CD14-positive monocyte (primary cell): ENCODE measurements around the gene HAGHL. TPM values are rescaled to one million over a fixed set of nuclear protein-coding genes. Genes with fewer than 3 reads are reported as not detected.

Source experiments
- DNase-seq, 3 donors: peaks; one replicate each; pipeline ENCODE4 v3.0.0-alpha.2; 2011 to 2022
- H2AFZ ChIP-seq: 2 replicates; pipeline ENCODE4 v1.6.0; 2012; ENCODE audit warnings: mild to moderate bottlenecking, low read depth, low read length, inconsistent platforms; ENCODE audit not compliant: insufficient read depth, poor library complexity, severe bottlenecking
- H3K27ac ChIP-seq, 2 donors: 1 replicate in 1 of 2; 2 replicates in 1 of 2; pipeline ENCODE4 v1.5.1; 2012 to 2013; ENCODE audit warnings: low read length in 2 of 2, control low read depth in 1 of 2, inconsistent platforms in 1 of 2, low read depth in 1 of 2, mild to moderate bottlenecking in 1 of 2
- H3K27me3 ChIP-seq, 2 donors: one replicate each; pipeline versions ENCODE4 v1.6.0 to v1.6.1; 2011 to 2013; ENCODE audit warnings: low read length in 2 of 2; ENCODE audit not compliant: control insufficient read depth in 2 of 2, insufficient read depth in 2 of 2
- H3K36me3 ChIP-seq, 2 donors: replicated peaks in 1 of 2; 1 replicate in 1 of 2; 2 replicates in 1 of 2; pipeline versions ENCODE4 v1.5.1 to v1.6.1; 2012 to 2013; ENCODE audit warnings: low read length in 2 of 2, control low read depth in 1 of 2, inconsistent platforms in 1 of 2, mild to moderate bottlenecking in 1 of 2; ENCODE audit not compliant: insufficient read depth in 2 of 2, control insufficient read depth in 1 of 2
- H3K4me1 ChIP-seq, 2 donors: 1 replicate in 1 of 2; 2 replicates in 1 of 2; pipeline versions ENCODE4 v1.5.1 to v1.6.1; 2012 to 2013; ENCODE audit warnings: low read length in 2 of 2, control low read depth in 1 of 2, inconsistent platforms in 1 of 2, mild to moderate bottlenecking in 1 of 2, moderate library complexity in 1 of 2; ENCODE audit not compliant: insufficient read depth in 2 of 2, control insufficient read depth in 1 of 2
- H3K4me2 ChIP-seq: replicated peaks from 2 replicates; pipeline ENCODE3; 2012; ENCODE audit warnings: low read length, moderate library complexity, mild to moderate bottlenecking; ENCODE audit not compliant: poor library complexity, severe bottlenecking; ENCODE audit errors: extremely low read depth
- H3K4me3 ChIP-seq, 3 experiments: fragments of 200-600 bp in 1 of 3; sonication (generic) in 1 of 3; replicated peaks in 1 of 3; 1 replicate in 2 of 3; 2 replicates in 1 of 3; pipeline ENCODE4 v1.5.1; 2011 to 2013; ENCODE audit warnings: low read length in 3 of 3, mild to moderate bottlenecking in 3 of 3, control low read depth in 2 of 3, low read depth in 2 of 3, inconsistent platforms in 1 of 3, moderate library complexity in 1 of 3
- H3K79me2 ChIP-seq: 2 replicates; pipeline ENCODE4 v1.6.0; 2012; ENCODE audit warnings: mild to moderate bottlenecking, control low read depth, inconsistent platforms, low read length, moderate library complexity; ENCODE audit not compliant: insufficient read depth
- H3K9ac ChIP-seq: 2 replicates; pipeline ENCODE4 v1.6.0; 2017; ENCODE audit warnings: low read length, mild to moderate bottlenecking; ENCODE audit not compliant: insufficient read depth, poor library complexity, severe bottlenecking
- H3K9me3 ChIP-seq, 2 donors: replicated peaks in 1 of 2; 1 replicate in 1 of 2; 2 replicates in 1 of 2; pipeline versions ENCODE4 v1.5.1 to v1.6.1; 2012 to 2013; ENCODE audit warnings: low read length in 2 of 2, control low read depth in 1 of 2; ENCODE audit not compliant: control insufficient read depth in 1 of 2, insufficient read depth in 1 of 2
- H4K20me1 ChIP-seq: 2 replicates; pipeline ENCODE4 v1.6.0; 2012; ENCODE audit warnings: mild to moderate bottlenecking, low read length, control low read depth, moderate library complexity; ENCODE audit not compliant: insufficient read depth
- H3K27ac Mint-ChIP-seq, 7 donors: one replicate each; pipeline ENCODE4 v1.8.0; 2020; ENCODE audit warnings: mild to moderate bottlenecking in 7 of 7, mixed read lengths in 7 of 7, moderate library complexity in 6 of 7, inconsistent platforms in 2 of 7
- H3K27me3 Mint-ChIP-seq, 3 donors: one replicate each; pipeline ENCODE4 v1.8.0; 2021 to 2022; ENCODE audit warnings: low read depth in 3 of 3, mild to moderate bottlenecking in 3 of 3, mixed read lengths in 3 of 3, moderate library complexity in 3 of 3, inconsistent platforms in 1 of 3
- H3K36me3 Mint-ChIP-seq, 2 donors: one replicate each; pipeline ENCODE4 v1.8.0; 2020; ENCODE audit warnings: mixed read lengths in 2 of 2, inconsistent platforms in 1 of 2, mild to moderate bottlenecking in 1 of 2
- H3K4me1 Mint-ChIP-seq: one replicate; pipeline ENCODE4 v1.8.0; 2020; ENCODE audit warnings: mild to moderate bottlenecking, mixed read lengths
- H3K4me3 Mint-ChIP-seq, 2 donors: one replicate each; pipeline ENCODE4 v1.8.0; 2020; ENCODE audit warnings: mild to moderate bottlenecking in 2 of 2, mixed read lengths in 2 of 2, moderate library complexity in 1 of 2
- H3K9me3 Mint-ChIP-seq, 7 donors: one replicate each; pipeline ENCODE4 v1.8.0; 2020 to 2022; ENCODE audit warnings: mixed read lengths in 7 of 7, mild to moderate bottlenecking in 6 of 7, moderate library complexity in 6 of 7, inconsistent platforms in 2 of 7
- CTCF ChIP-seq: fragments of 200-600 bp; IDR thresholded peaks from one replicate; pipeline ENCODE4 v1.8.0; 2022; ENCODE audit warnings: antibody characterized with exemption, mild to moderate bottlenecking
- WGBS: methylation state at CpG from one replicate; pipeline ENCODE4 v1.1.5; 2013; ENCODE audit warnings: missing lambda C conversion rate; ENCODE audit not compliant: insufficient coverage; 5-methylcytosine and 5-hydroxymethylcytosine counted together
- intact Hi-C, 2 donors: fragments of 100-400 bp; cut with micrococcal nuclease; formaldehyde crosslinking; loops; one replicate each; pipeline versions ENCODE4 v1.15.0 to v1.15.1; 2023
- polyA plus RNA-seq, 3 donors: library from polyadenylated mRNA; depleted of rRNA in 1 of 3; unstranded in 2 of 3; stranded (reverse) in 1 of 3; fragments of 300-500 nt in 2 of 3; fragments of >200 nt in 1 of 3; fragmentation: Illumina TruSeq in 2 of 3; gene quantifications; 1 replicate in 2 of 3; 2 replicates in 1 of 3; pipeline ENCODE4 v1.2.3, GENCODE V29; 2012 to 2021

Gene HAGHL
- polyA plus RNA-seq, 3 donors = 0.60 to 8.9 (median 1.5) TPM

- H3K9me3 Mint-ChIP-seq = no peaks in the 10 kb centered on the region
- no peaks in the 10 kb centered on the region for H3K79me2 ChIP-seq
- TF ChIP-seq CTCF = no peak
- no peaks in the 10 kb centered on the region for H3K36me3 ChIP-seq
- WGBS = 91% methylated on average over 19 of the region's 19 CpGs
- H3K4me2 ChIP-seq = no peak overlapping the region
- no peaks in the 10 kb centered on the region for H3K4me1 Mint-ChIP-seq
- no peaks in the 10 kb centered on the region for H3K36me3 Mint-ChIP-seq
- no peak for DNase-seq
- no peak overlapping the region for H3K9ac ChIP-seq
- intact Hi-C loops = no loop called here
- H3K27me3 ChIP-seq = peaks cover 0 to 2% of the 10 kb centered on the region in 2 donors
- H3K4me3 ChIP-seq = no peak overlapping the region
- no peak overlapping the region for H3K4me3 Mint-ChIP-seq
- H3K27ac Mint-ChIP-seq = no peak overlapping the region
- no peaks in the 10 kb centered on the region for H3K9me3 ChIP-seq
- H3K27ac ChIP-seq = no peak overlapping the region
- H4K20me1 ChIP-seq = no peaks in the 10 kb centered on the region
- H3K27me3 Mint-ChIP-seq = peaks cover 0 to 9% (median 2%) of the 10 kb centered on the region in 3 donors
- no peak overlapping the region for H2AFZ ChIP-seq
- no peaks in the 10 kb centered on the region for H3K4me1 ChIP-seq
These were observed 43.0 kb downstream of the HAGHL start for GRCh38 chr16:769934-770333.

DNA sequence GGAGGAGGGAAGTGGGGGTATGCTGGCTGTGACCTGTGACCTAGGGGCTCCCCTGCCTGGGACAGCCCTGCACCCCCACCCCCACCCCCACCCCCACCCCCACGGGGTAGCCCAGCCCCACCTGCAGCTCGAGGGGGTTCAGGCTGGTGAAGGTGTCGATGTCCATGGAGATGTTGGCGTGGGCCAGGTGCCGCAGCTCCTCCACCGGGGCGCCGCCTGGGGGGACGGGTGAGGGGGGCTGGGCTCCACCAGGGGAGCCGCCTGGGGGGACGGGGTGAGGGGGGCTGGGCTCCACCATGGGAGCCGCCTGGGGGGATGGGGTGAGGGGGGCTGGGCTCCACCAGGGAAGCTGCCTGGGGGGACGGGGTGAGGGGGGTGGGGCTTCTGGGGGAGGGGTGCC, 43.5 kb downstream of the HAGHL start:
- Histone ChIP-seq H3K9ac (no peak overlapping the region), H2AFZ (no peak overlapping the region), H3K4me1 (no peaks in the 10 kb centered on the region), H3K9me3 (no peaks in the 10 kb centered on the region), H3K27ac (no peak overlapping the region), H4K20me1 (no peaks in the 10 kb centered on the region), H3K79me2 (no peaks in the 10 kb centered on the region), H3K4me2 (no peak overlapping the region), H3K4me3 (no peak overlapping the region), H3K27me3 (peaks cover 0 to 2% of the 10 kb centered on the region in 2 donors), H3K36me3 (no peaks in the 10 kb centered on the region)
- no peak for DNase-seq
- H3K4me3 Mint-ChIP-seq = no peak overlapping the region
- peaks cover 0 to 9% (median 2%) of the 10 kb centered on the region in 3 donors for H3K27me3 Mint-ChIP-seq
- no peaks in the 10 kb centered on the region for H3K36me3 Mint-ChIP-seq
- no peaks in the 10 kb centered on the region for H3K9me3 Mint-ChIP-seq
- intact Hi-C loops = no loop called here
- no peaks in the 10 kb centered on the region for H3K4me1 Mint-ChIP-seq
- WGBS = no CpG with 5 or more reads among the region's 13 CpGs
- TF ChIP-seq CTCF = no peak
- no peak overlapping the region for H3K27ac Mint-ChIP-seq
